ENCODE data around the gene VPS13A.
"Not testable (repeated sequence)": the region's sequence is repeated elsewhere in the genome, so short reads cannot be mapped to it uniquely, and the experiment has no call there.

DNA sequence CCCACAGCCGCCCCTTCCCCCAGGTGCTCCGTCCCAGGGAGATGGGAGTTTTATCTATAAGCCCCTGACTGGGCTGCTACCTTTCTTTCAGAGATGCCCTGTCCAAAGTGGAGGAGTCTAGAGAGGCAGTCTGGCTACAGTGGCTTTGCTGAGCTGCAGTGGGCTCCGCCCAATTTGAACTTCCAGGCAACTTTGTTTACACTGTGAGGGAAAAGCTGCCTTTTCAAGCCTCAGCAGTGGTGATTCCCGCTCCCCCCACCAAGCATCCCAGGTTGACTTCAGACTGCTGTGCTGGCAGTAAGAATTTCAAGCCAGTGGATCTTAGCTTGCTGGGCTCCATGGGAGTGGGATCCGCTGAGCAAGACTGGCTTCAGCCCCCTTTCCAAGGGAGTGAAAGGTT, 90.4 kb downstream of the VPS13A start:
- TF ChIP-seq CTCF, POLR2A (IDR thresholded peaks at IDR 0.05): not testable (repeated sequence)
